ENCODE data around the gene AKAP12.

Gene AKAP12

DNA sequence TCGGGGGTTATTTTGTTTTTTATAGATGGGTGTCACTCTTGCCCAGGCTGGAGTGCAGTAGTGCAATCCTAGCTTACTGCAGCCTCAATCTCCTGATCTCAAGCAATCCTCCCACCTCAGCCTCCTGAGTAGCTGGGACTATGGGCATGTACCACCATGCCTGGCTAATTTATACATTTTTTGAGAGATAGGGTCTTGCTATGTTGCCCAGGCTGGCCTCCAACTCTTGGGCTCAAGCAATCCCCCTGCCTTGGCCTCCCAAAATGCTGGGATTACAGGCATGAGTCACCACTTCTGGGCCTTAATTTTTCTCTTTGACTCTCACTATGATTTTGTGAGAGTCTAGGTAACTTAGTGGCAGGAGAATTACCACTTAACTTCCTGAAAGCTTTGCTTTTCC is 23.3 kb downstream of the AKAP12 start:
- no peaks in the 10 kb centered on the region for H3K36me3 ChIP-seq (ENCODE audit: insufficient read depth)
- H4K20me1 ChIP-seq (ENCODE audit: insufficient read depth) = no peaks in the 10 kb centered on the region
- H3K4me3 ChIP-seq (IDR thresholded peaks at IDR 0.05; ENCODE audit: insufficient read depth, low read depth, low read length) = no peak overlapping the region
- H3K27ac ChIP-seq = no peak overlapping the region
- no peaks in the 10 kb centered on the region for H3K27me3 ChIP-seq (ENCODE audit: insufficient read depth, low read depth)
- H3K4me2 ChIP-seq = no peak overlapping the region
- no peak overlapping the region for H2AFZ ChIP-seq (ENCODE audit: low read depth)
- TF ChIP-seq, protein P1, sequence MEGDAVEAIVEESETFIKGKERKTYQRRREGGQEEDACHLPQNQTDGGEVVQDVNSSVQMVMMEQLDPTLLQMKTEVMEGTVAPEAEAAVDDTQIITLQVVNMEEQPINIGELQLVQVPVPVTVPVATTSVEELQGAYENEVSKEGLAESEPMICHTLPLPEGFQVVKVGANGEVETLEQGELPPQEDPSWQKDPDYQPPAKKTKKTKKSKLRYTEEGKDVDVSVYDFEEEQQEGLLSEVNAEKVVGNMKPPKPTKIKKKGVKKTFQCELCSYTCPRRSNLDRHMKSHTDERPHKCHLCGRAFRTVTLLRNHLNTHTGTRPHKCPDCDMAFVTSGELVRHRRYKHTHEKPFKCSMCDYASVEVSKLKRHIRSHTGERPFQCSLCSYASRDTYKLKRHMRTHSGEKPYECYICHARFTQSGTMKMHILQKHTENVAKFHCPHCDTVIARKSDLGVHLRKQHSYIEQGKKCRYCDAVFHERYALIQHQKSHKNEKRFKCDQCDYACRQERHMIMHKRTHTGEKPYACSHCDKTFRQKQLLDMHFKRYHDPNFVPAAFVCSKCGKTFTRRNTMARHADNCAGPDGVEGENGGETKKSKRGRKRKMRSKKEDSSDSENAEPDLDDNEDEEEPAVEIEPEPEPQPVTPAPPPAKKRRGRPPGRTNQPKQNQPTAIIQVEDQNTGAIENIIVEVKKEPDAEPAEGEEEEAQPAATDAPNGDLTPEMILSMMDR (conservative IDR thresholded peaks at IDR 0.05; ENCODE audit: low read depth, low read length) = no peak
- no peaks in the 10 kb centered on the region for H3K79me2 ChIP-seq (ENCODE audit: insufficient read depth, low read depth)
- H3K4me1 ChIP-seq (ENCODE audit: low read depth, poor library complexity, severe bottlenecking) = no peaks in the 10 kb centered on the region
- H3K9ac ChIP-seq = no peak overlapping the region

DNA sequence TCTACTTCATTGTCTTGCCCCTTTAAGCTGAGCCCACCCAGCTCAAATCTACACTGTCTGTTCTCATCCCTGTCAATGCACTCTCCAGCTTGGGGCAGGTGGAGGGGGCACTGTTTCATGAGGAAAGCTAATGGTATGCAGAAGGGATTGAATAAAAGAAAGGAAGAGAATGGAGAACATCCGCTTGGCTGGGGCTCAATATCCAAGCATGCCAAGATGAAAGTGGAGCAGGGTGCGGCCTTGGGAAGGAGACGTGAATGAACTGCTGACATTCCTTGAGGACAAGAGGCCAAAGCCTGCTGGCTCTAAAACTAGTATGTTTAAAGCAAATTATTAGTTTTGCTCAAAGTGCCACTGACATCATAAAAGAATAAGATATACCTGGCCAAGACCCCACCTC is 24.2 kb downstream of the AKAP12 start:
- H3K79me2 ChIP-seq (ENCODE audit: insufficient read depth, low read depth) = no peaks in the 10 kb centered on the region

DNA sequence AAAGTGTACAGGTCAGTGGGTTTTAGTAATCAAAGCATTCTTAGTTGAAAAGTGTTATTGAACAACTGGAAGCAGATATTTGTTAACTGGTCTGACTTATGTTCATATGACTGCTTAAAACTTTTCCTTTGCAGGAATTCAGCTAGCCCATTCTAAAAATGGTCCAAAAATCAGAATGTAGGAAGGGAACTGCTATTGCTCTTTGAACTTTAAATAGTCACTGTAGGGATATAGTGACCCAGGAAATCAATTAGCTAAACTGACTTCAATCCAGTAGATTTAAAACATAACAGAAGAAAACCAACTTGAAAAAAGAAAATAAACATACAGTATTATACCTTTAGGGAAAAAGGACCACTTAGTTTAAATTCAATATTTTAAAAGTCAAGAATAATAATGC is 25.5 kb downstream of the AKAP12 start:
- no peak overlapping the region for H3K9ac ChIP-seq

More for the DNA sequence above, 24.2 kb downstream of the AKAP12 start:
- TF ChIP-seq, protein P1 (conservative IDR thresholded peaks at IDR 0.05; ENCODE audit: low read depth, low read length) = no peak
- Histone ChIP-seq H3K9ac (no peak overlapping the region), H3K27ac (no peak overlapping the region), H4K20me1 (ENCODE audit: insufficient read depth) (no peaks in the 10 kb centered on the region), H3K4me3 (IDR thresholded peaks at IDR 0.05; ENCODE audit: insufficient read depth, low read depth, low read length) (no peak overlapping the region), H3K36me3 (ENCODE audit: insufficient read depth) (no peaks in the 10 kb centered on the region), H3K4me2 (no peak overlapping the region), H3K4me1 (ENCODE audit: low read depth, poor library complexity, severe bottlenecking) (no peaks in the 10 kb centered on the region), H3K27me3 (ENCODE audit: insufficient read depth, low read depth) (no peaks in the 10 kb centered on the region), H2AFZ (ENCODE audit: low read depth) (no peak overlapping the region)

DNA sequence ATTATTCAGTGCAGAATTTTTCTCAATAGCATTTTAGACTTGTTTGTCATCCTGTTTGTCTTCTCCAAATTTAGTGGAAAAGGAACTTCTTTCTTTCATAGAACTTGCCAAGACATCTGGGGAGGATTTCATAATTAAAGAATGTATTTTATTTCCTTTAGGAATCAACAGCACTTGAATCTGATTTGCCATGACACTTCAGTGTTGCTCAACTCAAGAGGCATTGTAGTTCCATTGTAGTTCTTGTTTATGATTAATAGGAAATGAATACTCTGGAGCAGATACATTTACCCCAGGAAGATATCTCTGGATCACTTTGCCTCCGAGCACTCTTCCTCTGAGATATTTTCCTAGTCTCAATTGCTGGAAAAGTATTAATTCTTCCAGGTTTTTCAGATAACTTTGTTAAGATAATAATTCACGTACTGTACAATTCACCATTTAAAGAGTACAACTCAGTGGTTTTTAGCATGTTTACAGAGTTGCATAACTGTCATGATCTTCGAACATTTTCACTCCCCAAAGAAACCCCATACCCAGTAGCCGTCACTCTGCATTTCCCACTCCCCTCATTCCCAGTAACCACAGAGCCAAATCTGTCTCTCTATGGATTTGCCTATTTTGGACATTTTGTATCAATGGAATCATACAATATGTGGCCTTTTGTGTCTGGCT is 29.7 kb downstream of the AKAP12 start:
- H3K36me3 ChIP-seq (ENCODE audit: insufficient read depth) = no peaks in the 10 kb centered on the region
- no peak overlapping the region for H3K4me2 ChIP-seq
- H3K79me2 ChIP-seq (ENCODE audit: insufficient read depth, low read depth) = no peaks in the 10 kb centered on the region
- H3K27ac ChIP-seq = no peak overlapping the region
- no peaks in the 10 kb centered on the region for H4K20me1 ChIP-seq (ENCODE audit: insufficient read depth)
- H3K9ac ChIP-seq = no peak overlapping the region
- H2AFZ ChIP-seq (ENCODE audit: low read depth) = no peak overlapping the region
- TF ChIP-seq, protein P1 (conservative IDR thresholded peaks at IDR 0.05; ENCODE audit: low read depth, low read length) = no peak
- no peaks in the 10 kb centered on the region for H3K4me1 ChIP-seq (ENCODE audit: low read depth, poor library complexity, severe bottlenecking)
- H3K4me3 ChIP-seq (IDR thresholded peaks at IDR 0.05; ENCODE audit: insufficient read depth, low read depth, low read length) = no peak overlapping the region
- H3K27me3 ChIP-seq (ENCODE audit: insufficient read depth, low read depth) = no peaks in the 10 kb centered on the region

More for the DNA sequence above, 25.5 kb downstream of the AKAP12 start:
- Histone ChIP-seq H3K4me2 (no peak overlapping the region), H4K20me1 (ENCODE audit: insufficient read depth) (no peaks in the 10 kb centered on the region), H3K79me2 (ENCODE audit: insufficient read depth, low read depth) (no peaks in the 10 kb centered on the region), H3K36me3 (ENCODE audit: insufficient read depth) (no peaks in the 10 kb centered on the region), H3K4me1 (ENCODE audit: low read depth, poor library complexity, severe bottlenecking) (no peaks in the 10 kb centered on the region), H3K27me3 (ENCODE audit: insufficient read depth, low read depth) (no peaks in the 10 kb centered on the region), H3K27ac (no peak overlapping the region), H2AFZ (ENCODE audit: low read depth) (no peak overlapping the region), H3K4me3 (IDR thresholded peaks at IDR 0.05; ENCODE audit: insufficient read depth, low read depth, low read length) (no peak overlapping the region)
- TF ChIP-seq, protein P1 (conservative IDR thresholded peaks at IDR 0.05; ENCODE audit: low read depth, low read length) = no peak
